MV-4-11 (cell line): ENCODE data around the gene TRIM72.
"Not testable (repeated sequence)": the region's sequence is repeated elsewhere in the genome, so short reads cannot be mapped to it uniquely, and the experiment has no call there.

Source experiments
- DNase-seq: peaks from one replicate; lab custom pipeline; 2025; lab: John Stamatoyannopoulos, UW

The TRIM72 gene

GRCh38 chr16:31256466-31256865 is 42.5 kb downstream of the TRIM72 start:
- DNase-seq, result no peak

GRCh38 chr16:31258366-31258765 is 44.4 kb downstream of the TRIM72 start:
- DNase-seq, result no peak

- peak; percentile 8 for DNase-seq
Measured at GRCh38 chr16:31260136-31260931, 46.4 kb downstream of the TRIM72 start.

GRCh38 chr16:31262084-31262483 is 48.2 kb downstream of the TRIM72 start:
- no peak for DNase-seq

- DNase-seq, result peak; percentile 67
Measured at GRCh38 chr16:31265329-31266245, 51.7 kb downstream of the TRIM72 start.

- DNase-seq, result no peak
Measured at GRCh38 chr16:31267332-31268032, 53.6 kb downstream of the TRIM72 start.

- no peak for DNase-seq
Measured at GRCh38 chr16:31268033-31268365, 54.1 kb downstream of the TRIM72 start.

- DNase-seq, result no peak
Measured at GRCh38 chr16:31268891-31269290, 55.0 kb downstream of the TRIM72 start.

- no peak for DNase-seq
Measured at GRCh38 chr16:31269541-31269940, 55.6 kb downstream of the TRIM72 start.

GRCh38 chr16:31269973-31270372 is 56.1 kb downstream of the TRIM72 start:
- DNase-seq, result not testable (repeated sequence)

- DNase-seq, result no peak
Measured at GRCh38 chr16:31270795-31271194, 56.9 kb downstream of the TRIM72 start.

- no peak for DNase-seq
Measured at GRCh38 chr16:31271621-31272190, 57.8 kb downstream of the TRIM72 start.

- no peak for DNase-seq
Measured at GRCh38 chr16:31273187-31273586, 59.3 kb downstream of the TRIM72 start.

GRCh38 chr16:31273676-31274075 is 59.8 kb downstream of the TRIM72 start:
- DNase-seq, result no peak

- no peak for DNase-seq
Measured at GRCh38 chr16:31274831-31275816, 61.2 kb downstream of the TRIM72 start.

GRCh38 chr16:31276600-31276999 is 62.7 kb downstream of the TRIM72 start:
- no peak for DNase-seq

- DNase-seq, result no peak
Measured at GRCh38 chr16:31277659-31278260, 63.8 kb downstream of the TRIM72 start.

GRCh38 chr16:31278853-31279252 is 64.9 kb downstream of the TRIM72 start:
- DNase-seq, result not testable (repeated sequence)
